Measurements from ENCODE around the gene HDAC4. TPM values are rescaled to one million over a fixed set of nuclear protein-coding genes. Genes with fewer than 3 reads are reported as not detected.

HDAC4 gene
- total RNA-seq, 6 experiments from 2014 or later: 7.4 to 13.0 (median 9.5) TPM

GRCh38 chr2:239438995-239439753, 38.4 kb upstream of the HDAC4 start:
- peaks cover 10% of the 10 kb centered on the region for H3K4me1 Mint-ChIP-seq (ENCODE audit: low read depth)
- no peak for DNase-seq
- no peaks in the 10 kb centered on the region for H3K36me3 Mint-ChIP-seq (ENCODE audit: low read depth)
- H3K27ac Mint-ChIP-seq: no peak overlapping the region
- TF ChIP-seq, protein P1, sequence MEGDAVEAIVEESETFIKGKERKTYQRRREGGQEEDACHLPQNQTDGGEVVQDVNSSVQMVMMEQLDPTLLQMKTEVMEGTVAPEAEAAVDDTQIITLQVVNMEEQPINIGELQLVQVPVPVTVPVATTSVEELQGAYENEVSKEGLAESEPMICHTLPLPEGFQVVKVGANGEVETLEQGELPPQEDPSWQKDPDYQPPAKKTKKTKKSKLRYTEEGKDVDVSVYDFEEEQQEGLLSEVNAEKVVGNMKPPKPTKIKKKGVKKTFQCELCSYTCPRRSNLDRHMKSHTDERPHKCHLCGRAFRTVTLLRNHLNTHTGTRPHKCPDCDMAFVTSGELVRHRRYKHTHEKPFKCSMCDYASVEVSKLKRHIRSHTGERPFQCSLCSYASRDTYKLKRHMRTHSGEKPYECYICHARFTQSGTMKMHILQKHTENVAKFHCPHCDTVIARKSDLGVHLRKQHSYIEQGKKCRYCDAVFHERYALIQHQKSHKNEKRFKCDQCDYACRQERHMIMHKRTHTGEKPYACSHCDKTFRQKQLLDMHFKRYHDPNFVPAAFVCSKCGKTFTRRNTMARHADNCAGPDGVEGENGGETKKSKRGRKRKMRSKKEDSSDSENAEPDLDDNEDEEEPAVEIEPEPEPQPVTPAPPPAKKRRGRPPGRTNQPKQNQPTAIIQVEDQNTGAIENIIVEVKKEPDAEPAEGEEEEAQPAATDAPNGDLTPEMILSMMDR (IDR thresholded peaks at IDR 0.05): no peak
- H3K9me3 Mint-ChIP-seq: no peaks in the 10 kb centered on the region; the same call in 1 of the 2 replicates
- H3K4me3 Mint-ChIP-seq: peak overlapping the region; percentile 43; the same call in 1 of the 2 replicates
- peaks cover 39% of the 10 kb centered on the region for H3K27me3 Mint-ChIP-seq (ENCODE audit: insufficient read depth)

DNA sequence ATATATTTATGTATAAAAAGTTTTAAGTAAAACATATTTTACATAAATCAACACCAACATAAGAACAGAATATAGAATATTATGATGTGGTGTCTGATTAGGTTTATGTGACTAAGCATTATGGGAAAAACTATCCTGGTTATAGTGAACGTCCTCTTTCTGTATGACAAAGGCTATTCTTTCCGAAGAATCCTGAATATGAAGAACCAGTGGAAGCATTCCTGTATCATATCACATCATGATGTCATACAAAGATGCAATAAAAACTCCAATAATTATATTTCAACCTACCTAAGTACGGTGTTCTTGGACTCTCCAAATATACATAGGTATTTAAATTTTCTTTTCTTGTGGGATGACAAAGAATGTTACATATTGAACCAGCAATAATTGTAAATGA, 37.5 kb upstream of the HDAC4 start:
- H3K27me3 Mint-ChIP-seq (ENCODE audit: insufficient read depth): peaks cover 35% of the 10 kb centered on the region
- no peak overlapping the region for H3K4me3 Mint-ChIP-seq
- H3K9me3 Mint-ChIP-seq: peaks cover 7% of the 10 kb centered on the region
- H3K27ac Mint-ChIP-seq: no peak overlapping the region
- TF ChIP-seq, protein P1 (IDR thresholded peaks at IDR 0.05): no peak
- H3K36me3 Mint-ChIP-seq (ENCODE audit: low read depth): no peaks in the 10 kb centered on the region
- DNase-seq: no peak
- H3K4me1 Mint-ChIP-seq (ENCODE audit: low read depth): peaks cover 12% of the 10 kb centered on the region

DNA sequence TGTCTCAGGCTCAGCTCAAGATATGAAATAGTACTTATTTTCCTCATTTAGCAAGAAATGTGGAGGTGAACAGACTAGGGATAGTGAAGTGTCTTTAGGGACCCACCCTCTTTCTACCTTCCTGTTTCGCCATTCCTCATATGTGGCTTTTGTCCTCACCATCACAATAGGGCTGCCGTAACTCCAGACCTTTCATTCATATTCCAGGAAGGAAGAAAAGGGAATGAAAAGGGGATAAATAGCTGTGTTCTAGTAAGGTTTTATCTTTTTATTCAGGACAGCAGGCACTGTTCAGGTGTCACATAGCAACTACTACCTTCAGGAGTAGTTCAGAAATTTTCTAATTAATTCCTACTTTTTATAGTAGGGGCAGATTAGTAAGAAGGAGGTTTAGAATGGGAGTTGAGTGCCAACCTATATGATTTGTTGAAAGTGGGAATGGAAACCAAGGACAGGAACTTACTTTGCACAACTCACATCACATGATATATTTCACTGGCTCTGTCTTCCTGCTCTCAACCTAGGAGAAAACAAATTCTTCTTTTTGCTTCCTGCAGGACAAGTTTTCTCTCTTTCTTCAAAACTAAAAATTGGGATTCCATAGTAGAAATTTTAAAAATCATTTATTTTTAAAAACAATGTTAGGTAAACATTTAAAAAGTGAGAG, 36.0 kb upstream of the HDAC4 start:
- Mint-ChIP-seq H3K27ac (no peak overlapping the region), H3K9me3 (peaks cover 9% of the 10 kb centered on the region), H3K4me3 (no peak overlapping the region), H3K4me1 (ENCODE audit: low read depth) (peaks cover 12% of the 10 kb centered on the region), H3K36me3 (ENCODE audit: low read depth) (no peaks in the 10 kb centered on the region), H3K27me3 (ENCODE audit: insufficient read depth) (peaks cover 29% of the 10 kb centered on the region)
- no peak for DNase-seq
- TF ChIP-seq, protein P1 (IDR thresholded peaks at IDR 0.05): no peak

GRCh38 chr2:239436076-239436475, 35.3 kb upstream of the HDAC4 start:
- DNase-seq: no peak
- TF ChIP-seq, protein P1 (IDR thresholded peaks at IDR 0.05): no peak
- Mint-ChIP-seq H3K9me3 (peaks cover 9% of the 10 kb centered on the region), H3K27ac (no peak overlapping the region), H3K4me1 (ENCODE audit: low read depth) (peaks cover 12% of the 10 kb centered on the region), H3K27me3 (ENCODE audit: insufficient read depth) (peaks cover 22% of the 10 kb centered on the region), H3K36me3 (ENCODE audit: low read depth) (no peaks in the 10 kb centered on the region), H3K4me3 (no peak overlapping the region)

GRCh38 chr2:239433777-239434403, 33.1 kb upstream of the HDAC4 start:
- H3K4me3 Mint-ChIP-seq: no peak overlapping the region
- H3K36me3 Mint-ChIP-seq (ENCODE audit: low read depth): no peaks in the 10 kb centered on the region
- TF ChIP-seq, protein P1 (IDR thresholded peaks at IDR 0.05): no peak
- no peak overlapping the region for H3K27ac Mint-ChIP-seq
- H3K4me1 Mint-ChIP-seq (ENCODE audit: low read depth): peaks cover 7% of the 10 kb centered on the region
- peaks cover 4% of the 10 kb centered on the region for H3K27me3 Mint-ChIP-seq (ENCODE audit: insufficient read depth)
- DNase-seq: peak; percentile 7
- H3K9me3 Mint-ChIP-seq: peaks cover 9% of the 10 kb centered on the region
